HFF-Myc (cell line): Measurements from ENCODE around the gene CLIC5.

Experiments
- DNase-seq: peaks from one replicate; pipeline ENCODE4 v3.0.0-alpha.2; 2011; ENCODE audit warnings: low read depth; ENCODE audit errors: extremely low read depth
- H3K4me3 ChIP-seq: replicated peaks from 2 replicates; pipeline ENCODE4 v1.5.1; 2011; ENCODE audit warnings: low read depth, mild to moderate bottlenecking, control low read depth, low read length
- TF ChIP-seq, protein P1 (sequence below): IDR thresholded peaks from 2 replicates; pipeline ENCODE4 v1.5.1; 2012; ENCODE audit warnings: mild to moderate bottlenecking, low read depth, low read length, control low read depth; ENCODE audit errors: missing control alignments

Gene CLIC5

DNA sequence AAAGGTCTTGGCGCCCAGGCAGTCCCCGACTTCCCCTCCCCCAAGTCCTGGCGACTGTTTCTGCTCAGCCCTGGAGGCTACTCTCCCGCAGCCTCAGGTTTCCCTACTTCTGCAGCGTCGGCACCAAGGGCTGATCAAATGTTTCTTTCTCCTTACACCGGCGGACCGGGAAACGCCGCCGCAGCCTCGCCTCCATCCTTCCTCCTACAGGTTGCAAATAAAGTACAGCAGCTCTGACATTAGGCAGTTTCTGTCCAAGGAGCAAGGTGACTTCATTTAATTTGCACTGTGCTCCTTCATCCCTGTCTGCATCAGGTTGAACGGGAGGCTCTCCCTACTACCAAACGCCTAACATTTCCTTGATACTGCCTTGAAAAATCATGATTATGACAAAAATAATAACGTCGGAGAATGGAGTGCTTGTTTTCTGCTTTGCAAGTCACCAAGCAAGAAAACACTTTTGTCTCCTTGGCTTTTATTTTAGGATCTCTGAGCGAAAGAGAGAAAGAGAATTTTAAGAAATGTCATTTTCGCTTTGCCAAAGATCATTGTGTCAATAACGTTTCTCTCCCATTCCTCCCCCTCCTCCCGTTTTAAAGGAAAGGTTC is 1.0 kb downstream of the CLIC5 start:
- TF ChIP-seq, protein P1, sequence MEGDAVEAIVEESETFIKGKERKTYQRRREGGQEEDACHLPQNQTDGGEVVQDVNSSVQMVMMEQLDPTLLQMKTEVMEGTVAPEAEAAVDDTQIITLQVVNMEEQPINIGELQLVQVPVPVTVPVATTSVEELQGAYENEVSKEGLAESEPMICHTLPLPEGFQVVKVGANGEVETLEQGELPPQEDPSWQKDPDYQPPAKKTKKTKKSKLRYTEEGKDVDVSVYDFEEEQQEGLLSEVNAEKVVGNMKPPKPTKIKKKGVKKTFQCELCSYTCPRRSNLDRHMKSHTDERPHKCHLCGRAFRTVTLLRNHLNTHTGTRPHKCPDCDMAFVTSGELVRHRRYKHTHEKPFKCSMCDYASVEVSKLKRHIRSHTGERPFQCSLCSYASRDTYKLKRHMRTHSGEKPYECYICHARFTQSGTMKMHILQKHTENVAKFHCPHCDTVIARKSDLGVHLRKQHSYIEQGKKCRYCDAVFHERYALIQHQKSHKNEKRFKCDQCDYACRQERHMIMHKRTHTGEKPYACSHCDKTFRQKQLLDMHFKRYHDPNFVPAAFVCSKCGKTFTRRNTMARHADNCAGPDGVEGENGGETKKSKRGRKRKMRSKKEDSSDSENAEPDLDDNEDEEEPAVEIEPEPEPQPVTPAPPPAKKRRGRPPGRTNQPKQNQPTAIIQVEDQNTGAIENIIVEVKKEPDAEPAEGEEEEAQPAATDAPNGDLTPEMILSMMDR = no peak
- H3K4me3 ChIP-seq = no peak overlapping the region
- DNase-seq = no peak

DNA sequence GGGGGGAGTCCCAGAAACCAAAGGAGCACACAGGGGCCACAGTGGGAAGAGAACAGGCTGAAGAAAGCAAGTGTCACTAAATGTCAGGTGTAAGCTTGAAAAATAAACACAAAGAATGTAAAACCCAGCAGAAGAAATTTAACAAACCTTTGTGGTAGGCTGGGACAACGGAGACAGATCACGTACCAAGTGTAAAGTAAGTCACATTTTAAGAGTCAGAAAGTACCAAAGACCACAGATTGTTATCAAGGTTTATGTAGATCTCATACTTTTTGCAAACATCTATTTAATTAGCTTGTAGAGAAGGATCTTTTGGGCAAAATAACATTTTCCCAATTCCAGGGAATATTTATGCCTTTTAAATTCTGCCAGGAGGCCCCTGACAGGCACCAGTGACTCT is 1.6 kb downstream of the CLIC5 start:
- no peak overlapping the region for H3K4me3 ChIP-seq
- TF ChIP-seq, protein P1 = no peak
- DNase-seq = no peak

DNA sequence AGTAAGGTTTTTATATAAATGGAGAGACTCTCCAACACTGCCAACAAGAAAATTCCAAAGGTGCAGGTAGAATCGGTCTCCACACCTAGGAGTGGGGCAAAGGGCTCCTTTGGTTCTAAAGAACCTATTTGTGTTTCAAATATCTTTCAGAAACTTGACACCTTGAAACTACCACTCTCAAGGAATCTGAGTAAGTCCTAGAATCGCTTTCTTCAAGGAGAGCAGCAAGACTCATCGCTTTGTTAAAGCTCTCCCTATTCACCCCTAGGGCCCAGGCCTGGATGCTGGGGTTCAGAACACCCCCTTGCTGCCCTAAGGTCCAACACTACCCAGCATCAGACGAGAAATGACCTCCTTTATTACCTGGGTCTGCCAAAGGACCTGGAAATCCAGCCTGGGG is 2.0 kb downstream of the CLIC5 start:
- TF ChIP-seq, protein P1 = no peak
- H3K4me3 ChIP-seq = no peak overlapping the region
- DNase-seq = no peak

DNA sequence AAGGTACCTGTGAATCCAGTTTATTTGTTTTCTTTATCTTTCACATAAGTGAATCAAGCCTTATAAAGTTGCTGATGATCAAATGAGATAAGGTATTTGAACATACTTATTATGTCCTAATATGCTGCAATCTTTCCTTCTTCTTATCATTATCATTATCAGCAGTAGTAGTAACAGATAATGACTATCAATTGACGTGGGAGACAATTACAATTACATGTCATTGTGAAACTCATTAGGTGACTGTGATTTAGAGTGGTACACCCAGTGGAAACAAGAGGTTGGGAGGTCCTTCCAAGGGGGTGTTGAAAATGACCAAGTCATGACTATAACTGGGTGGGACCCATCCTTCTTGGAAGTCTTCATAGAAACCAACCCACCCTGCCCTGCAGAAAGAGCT is 2.8 kb downstream of the CLIC5 start:
- DNase-seq = no peak
- TF ChIP-seq, protein P1 = no peak
- no peak overlapping the region for H3K4me3 ChIP-seq

DNA sequence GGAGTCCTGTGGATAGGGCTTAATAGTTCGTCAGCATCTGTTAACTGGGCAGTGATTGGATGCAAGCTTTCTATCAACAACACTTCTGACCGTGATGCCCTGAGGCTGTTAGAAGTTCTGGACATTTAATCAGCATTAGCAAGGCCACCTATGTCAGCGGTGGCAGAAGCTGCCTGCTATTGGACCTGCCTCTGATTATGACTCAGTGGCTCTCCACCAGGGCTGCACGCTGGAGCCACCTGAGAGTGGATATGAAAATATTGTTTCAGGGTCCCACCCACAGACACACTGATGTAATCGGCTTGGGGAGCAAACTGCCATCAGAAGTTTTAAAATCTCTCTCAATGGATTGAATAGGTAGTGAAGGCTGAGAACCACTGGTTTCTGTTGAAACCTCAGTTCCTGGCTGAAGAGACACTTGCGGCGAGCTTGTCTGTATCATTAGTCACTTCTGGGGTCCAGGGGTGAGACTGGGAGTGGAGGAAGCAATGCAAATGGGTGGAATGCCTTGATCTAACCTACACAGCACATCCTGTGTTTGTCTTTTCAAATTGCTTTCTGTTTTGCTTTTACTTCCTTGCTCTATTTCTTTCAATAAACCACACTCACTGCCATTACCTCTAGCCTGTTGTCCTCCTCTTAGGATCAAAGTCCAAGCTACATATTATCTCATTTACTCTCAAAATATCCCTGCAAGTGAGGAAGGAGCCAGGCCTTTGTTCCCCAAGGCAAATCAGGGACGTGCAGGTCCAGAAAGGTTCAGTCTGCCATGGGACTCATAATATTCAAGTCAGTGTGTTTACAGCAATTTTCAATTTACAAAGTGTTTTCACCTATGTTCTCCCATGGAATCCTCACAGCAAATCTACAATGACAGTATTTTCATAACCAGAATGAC is 4.2 kb downstream of the CLIC5 start:
- no peak for DNase-seq
- H3K4me3 ChIP-seq = no peak overlapping the region
- TF ChIP-seq, protein P1 = no peak

DNA sequence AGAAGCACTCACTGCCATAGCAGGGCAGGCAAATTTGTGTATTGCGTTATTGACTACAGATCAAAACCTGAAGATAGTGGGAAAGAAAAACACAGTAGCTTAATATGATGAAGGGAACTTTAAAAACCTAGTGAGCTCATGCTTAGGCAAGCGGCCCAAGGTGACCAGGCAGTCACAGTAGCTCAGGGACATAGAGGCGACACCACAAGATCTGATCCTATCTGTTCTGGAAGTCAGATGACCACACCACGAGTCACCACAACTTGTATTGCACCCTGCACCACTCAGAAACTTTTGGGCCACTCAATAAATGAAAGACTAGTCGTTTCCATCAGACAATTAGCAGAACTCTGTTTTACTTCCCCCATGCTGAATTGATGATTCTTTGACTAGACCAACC is 4.9 kb downstream of the CLIC5 start:
- no peak for DNase-seq
- TF ChIP-seq, protein P1 = no peak
- no peak overlapping the region for H3K4me3 ChIP-seq

DNA sequence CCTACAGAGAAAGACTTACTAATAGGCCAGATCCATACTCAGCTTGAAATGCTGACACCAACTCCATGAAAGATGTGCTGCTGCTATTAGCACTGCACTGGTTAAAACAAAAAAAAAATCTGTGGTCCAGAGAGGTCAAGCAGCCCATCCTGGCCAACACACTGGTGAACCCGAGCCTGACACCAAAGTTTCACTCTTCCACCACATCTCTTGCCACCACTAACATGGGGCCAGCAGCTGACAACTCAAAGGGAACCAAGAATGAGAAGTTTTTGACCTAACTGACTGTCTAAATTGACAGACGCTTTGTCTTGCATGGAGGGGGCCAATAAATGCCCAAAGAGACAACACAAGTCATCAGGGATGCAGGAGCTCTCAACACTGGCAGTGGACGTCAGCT is 5.4 kb downstream of the CLIC5 start:
- TF ChIP-seq, protein P1 = no peak
- H3K4me3 ChIP-seq = no peak overlapping the region
- DNase-seq = no peak
